Endothelial cell of umbilical vein (primary cell): ENCODE results near the gene AP5S1. TPM values are rescaled to one million over a fixed set of nuclear protein-coding genes. Genes with fewer than 3 reads are reported as not detected.

ENCODE experiments used
- BruUV-seq: library from RNA; stranded (reverse); fragments of 400-500 nt; replicated peaks from 2 replicates; lab custom pipeline; 2021; lab: Mats Ljungman, UMichigan
- CTCF ChIA-PET: fragments of 300-600, 350-600 bp; sonication (Branson Sonifier 250); formaldehyde crosslinking; loops from one replicate; lab custom pipeline; 2021; ENCODE audit warnings: antibody characterized with exemption, inconsistent platforms; lab: Charles Lee
- POLR2A ChIA-PET: fragments of 300-600, 350-600 bp; sonication (Branson Sonifier 250); formaldehyde crosslinking; loops from one replicate; lab custom pipeline; 2021; ENCODE audit warnings: antibody characterized with exemption, inconsistent platforms; lab: Charles Lee
- DNase-seq: peaks from one replicate; pipeline ENCODE4 v3.0.0-alpha.2; 2011; ENCODE audit warnings: low read depth, low spot score
- FAIRE-seq: peaks from 2 replicates; lab custom pipeline; 2011; peaks lifted over from hg19 to GRCh38; lab: Jason Lieb, UNC
- H2AFZ ChIP-seq: 2 replicates; pipeline ENCODE4 v1.6.0; 2012; ENCODE audit warnings: low read depth, low read length, control low read depth, inconsistent platforms
- H3K27ac ChIP-seq: 2 replicates; pipeline ENCODE4 v1.5.1; 2011; ENCODE audit warnings: low read depth, mild to moderate bottlenecking, control low read depth, low read length, moderate library complexity; ENCODE audit not compliant: insufficient read depth
- H3K27me3 ChIP-seq, 2 experiments: 2 replicates each; pipeline versions ENCODE4 v1.6.0 to v1.6.1; 2011; ENCODE audit warnings: low read length in 2 of 2, mixed read lengths in 1 of 2; ENCODE audit not compliant: control insufficient read depth in 2 of 2, insufficient read depth in 2 of 2
- H3K36me3 ChIP-seq, 2 experiments: 2 replicates in 1 of 2; 3 replicates in 1 of 2; pipeline ENCODE4 v1.5.1; 2011; ENCODE audit warnings: low read length in 2 of 2, mild to moderate bottlenecking in 1 of 2, moderate library complexity in 1 of 2; ENCODE audit not compliant: control insufficient read depth in 2 of 2, insufficient read depth in 2 of 2; ENCODE audit errors: extremely low read depth in 1 of 2
- H3K4me1 ChIP-seq: 3 replicates; pipeline ENCODE4 v1.5.1; 2011; ENCODE audit warnings: mild to moderate bottlenecking, low read length; ENCODE audit not compliant: control insufficient read depth, insufficient read depth; ENCODE audit errors: extremely low read depth
- H3K4me2 ChIP-seq: 2 replicates; pipeline ENCODE4 v1.6.1; 2011; ENCODE audit warnings: low read length, control low read depth, mixed read lengths; ENCODE audit not compliant: insufficient read depth
- H3K4me3 ChIP-seq, 3 experiments: fragments of 200-600 bp in 1 of 3; sonication (generic), shearing (Covaris generic) in 1 of 3; replicated peaks in 1 of 3; 2 replicates each; pipeline ENCODE4 v1.5.1; 2011 to 2016; ENCODE audit warnings: control low read depth in 3 of 3, low read length in 3 of 3, mild to moderate bottlenecking in 2 of 3, inconsistent platforms in 1 of 3, low read depth in 1 of 3, moderate library complexity in 1 of 3; ENCODE audit not compliant: insufficient read depth in 1 of 3
- H3K79me2 ChIP-seq: 2 replicates; pipeline ENCODE4 v1.6.0; 2012; ENCODE audit warnings: low read length, inconsistent platforms; ENCODE audit not compliant: control insufficient read depth, insufficient read depth
- H3K9ac ChIP-seq: replicated peaks from 2 replicates; pipeline ENCODE3; 2011; ENCODE audit warnings: low read length, control low read depth; ENCODE audit not compliant: insufficient read depth; ENCODE audit errors: extremely low read depth
- H3K9me1 ChIP-seq: replicated peaks from 3 replicates; pipeline ENCODE4 v1.6.0; 2011; ENCODE audit warnings: mild to moderate bottlenecking, low read length; ENCODE audit not compliant: control insufficient read depth, insufficient read depth; ENCODE audit errors: extremely low read depth
- H3K9me3 ChIP-seq: replicated peaks from 2 replicates; pipeline ENCODE4 v1.5.1; 2012; ENCODE audit warnings: low read length, inconsistent platforms; ENCODE audit not compliant: control insufficient read depth, insufficient read depth
- H4K20me1 ChIP-seq: replicated peaks from 2 replicates; pipeline ENCODE3; 2011; ENCODE audit warnings: mild to moderate bottlenecking, low read length; ENCODE audit not compliant: control insufficient read depth, insufficient read depth; ENCODE audit errors: extremely low read depth
- CTCF ChIP-seq, 2 donors: IDR thresholded peaks; 1 replicate in 1 of 2; 2 replicates in 1 of 2; pipeline ENCODE4 v1.5.1; 2011; ENCODE audit warnings: low read length in 2 of 2, mild to moderate bottlenecking in 2 of 2, moderate library complexity in 2 of 2, control low read depth in 1 of 2, inconsistent platforms in 1 of 2, low read depth in 1 of 2; ENCODE audit not compliant: insufficient read depth in 1 of 2; ENCODE audit errors: extremely low read depth in 1 of 2
- EZH2 ChIP-seq: IDR thresholded peaks from 2 replicates; pipeline ENCODE4 v1.6.1; 2012; ENCODE audit warnings: borderline replicate concordance, low read depth, mild to moderate bottlenecking, moderate library complexity, low read length, inconsistent platforms; ENCODE audit not compliant: severe bottlenecking
- FOS ChIP-seq: IDR thresholded peaks from 2 replicates; pipeline ENCODE4 v1.6.1; 2011; ENCODE audit warnings: mild to moderate bottlenecking, low read length, moderate library complexity, borderline replicate concordance; ENCODE audit not compliant: insufficient read depth
- GATA2 ChIP-seq: IDR thresholded peaks from 2 replicates; pipeline ENCODE4 v1.7.0; 2011; ENCODE audit warnings: low read depth, mild to moderate bottlenecking, moderate library complexity, mixed read lengths, low read length; ENCODE audit not compliant: insufficient read length, insufficient read depth
- JUN ChIP-seq: IDR thresholded peaks from 2 replicates; pipeline ENCODE4 v1.6.1; 2011; ENCODE audit warnings: borderline replicate concordance, low read depth; ENCODE audit not compliant: insufficient read length, insufficient read depth
- MAX ChIP-seq: IDR thresholded peaks from 2 replicates; pipeline ENCODE4 v1.6.1; 2011; ENCODE audit not compliant: insufficient read depth, insufficient read length
- MYC ChIP-seq: IDR thresholded peaks from one replicate; pipeline ENCODE4 v1.6.1; 2011; ENCODE audit warnings: mild to moderate bottlenecking, low read depth, low read length
- POLR2A ChIP-seq: IDR thresholded peaks from 2 replicates; pipeline ENCODE4 v1.6.1; 2012; ENCODE audit warnings: low read depth, mild to moderate bottlenecking, control low read depth, low read length
- POLR2AphosphoS5 ChIP-seq: IDR thresholded peaks from 2 replicates; pipeline ENCODE4 v1.6.1; 2012; ENCODE audit warnings: low read depth, mild to moderate bottlenecking, control low read depth, low read length, moderate library complexity; ENCODE audit not compliant: insufficient read depth
- dilution Hi-C: fragments of 300-500 bp; cut with MboI; formaldehyde crosslinking; loops from one replicate; pipeline ENCODE4 v1.15.0; 2019; ENCODE audit warnings: low sequenced_read_pairs; ENCODE audit not compliant: extremely low pct_ligation_motif_present
- intact Hi-C: fragments of 100-400 bp; cut with micrococcal nuclease; formaldehyde crosslinking; loops from one replicate; pipeline ENCODE4 v1.10.0; 2022
- polyA plus RNA-seq, 4 experiments: library from polyadenylated mRNA; depleted of rRNA in 3 of 4; stranded (reverse) in 3 of 4; unstranded in 1 of 4; fragments of >200 nt; gene quantifications; 2 replicates each; pipeline versions ENCODE4 v1.2.1 to v1.2.3, GENCODE V29; 2011 to 2012; ENCODE audit warnings: missing spikeins in 1 of 4
- total RNA-seq: library from RNA; stranded (reverse); gene quantifications from 2 replicates; pipeline ENCODE4 v1.2.3, GENCODE V29; 2021

Gene AP5S1
- total and polyA plus RNA-seq, 2 donors (not counting 3 experiments of a cell fraction or from before 2014, with no cell fraction given) = 15.7 to 22.0 TPM

GRCh38 chr20:3775457-3776108 lies 44.8 kb upstream of the AP5S1 start:
- POLR2A ChIA-PET = no interaction called here

More at GRCh38 chr20:3775457-3776108, 44.8 kb upstream of the AP5S1 start:
- Histone ChIP-seq H3K36me3 (no peaks in the 10 kb centered on the region), H3K27me3 (peaks cover 8 to 19% of the 10 kb centered on the region in 2 experiments), H3K9me3 (no peaks in the 10 kb centered on the region), H3K9me1 (no peaks in the 10 kb centered on the region), H3K4me2 (no peak overlapping the region), H3K4me1 (peaks cover 12% of the 10 kb centered on the region), H3K9ac (no peak overlapping the region), H4K20me1 (no peaks in the 10 kb centered on the region), H3K79me2 (no peaks in the 10 kb centered on the region), H3K4me3 (no peak overlapping the region), H3K27ac (no peak overlapping the region), H2AFZ (no peak overlapping the region)
- no peak for TF ChIP-seq FOS
- no peak for TF ChIP-seq MAX
- TF ChIP-seq POLR2A = no peak
- no peak for TF ChIP-seq CTCF (IDR thresholded peaks at IDR 0.05; ENCODE audit: extremely low read depth in 1 of 2, insufficient read depth in 1 of 2, low read depth in 1 of 2, low read length in 2 of 2)
- no peak for TF ChIP-seq JUN
- TF ChIP-seq GATA2 = no peak
- TF ChIP-seq EZH2 = no peak
- TF ChIP-seq MYC = no peak
- TF ChIP-seq POLR2AphosphoS5 = no peak
- dilution Hi-C loops (no loop called here), intact Hi-C loops (no loop called here)
- no TSS peak for BruUV-seq
- no peak for DNase-seq
- peak; percentile 44 for FAIRE-seq
- CTCF ChIA-PET = interaction anchor here (1.1 kb wide), 2 partner anchors 43 to 98 kb away, joined by 3 read pairs; no protein-coding TSS in a partner anchor
